GM10847 (cell line): ENCODE data around the gene NOL9.

ENCODE experiments used
- POLR2A ChIP-seq: IDR thresholded peaks from 2 replicates; pipeline ENCODE4 v1.6.1; 2011; ENCODE audit not compliant: insufficient read length; ENCODE audit errors: extremely low read depth

NOL9 gene

DNA sequence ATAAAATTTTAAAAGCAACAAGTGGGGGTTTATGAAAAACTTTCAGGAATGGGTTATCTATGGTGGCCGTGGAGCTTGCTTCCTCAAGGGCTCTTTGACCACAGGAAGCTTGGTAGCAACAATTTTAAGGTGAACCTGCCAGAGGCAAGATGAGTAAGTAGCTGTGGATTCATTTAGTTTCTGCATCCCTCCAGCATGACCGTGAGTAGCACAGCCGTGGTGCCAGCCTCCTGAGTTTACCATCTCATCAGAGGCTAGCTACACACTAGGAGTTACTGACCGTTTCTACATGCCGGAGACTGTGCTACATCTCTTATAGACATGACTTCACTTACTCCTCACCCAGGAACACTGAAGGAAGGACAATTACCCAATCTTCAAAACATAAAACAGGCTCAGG, 32.8 kb downstream of the NOL9 start:
- TF ChIP-seq POLR2A, result no peak

DNA sequence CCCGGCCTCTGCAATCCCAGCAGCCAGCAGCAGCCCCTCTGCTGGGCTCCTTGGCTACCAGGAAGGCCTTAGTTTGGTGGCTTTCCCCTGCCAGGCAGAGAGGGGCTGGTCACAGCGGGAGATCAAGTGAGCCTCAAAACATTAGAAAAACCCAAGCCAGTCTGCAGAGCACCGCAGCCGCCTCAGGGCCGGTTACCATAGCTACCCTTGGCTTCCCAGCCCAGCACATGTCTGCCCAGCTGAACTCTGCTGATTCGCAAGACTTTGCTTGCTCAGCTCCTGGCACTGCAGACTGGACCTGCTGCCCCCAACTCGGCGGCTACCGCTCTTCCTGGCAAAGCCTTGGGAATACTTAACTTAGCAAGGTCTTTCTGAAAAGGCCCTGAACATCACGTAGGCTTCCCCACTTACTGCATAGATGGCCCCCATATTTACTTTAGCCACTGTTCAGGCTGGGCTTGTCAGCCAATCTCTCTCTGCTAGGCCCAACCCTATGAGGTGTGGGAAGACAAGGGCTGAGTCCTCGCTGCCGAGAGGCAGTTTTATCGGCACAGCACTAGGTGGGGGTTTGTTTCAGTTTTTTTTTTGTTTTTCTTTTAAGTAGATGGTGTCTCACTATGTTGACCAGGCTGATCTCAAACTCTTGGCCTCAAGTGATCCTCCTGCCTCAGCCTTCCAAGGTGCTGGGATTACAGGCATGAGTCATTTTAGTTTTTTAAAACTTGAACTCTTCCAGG, 34.2 kb downstream of the NOL9 start:
- TF ChIP-seq POLR2A, result no peak

DNA sequence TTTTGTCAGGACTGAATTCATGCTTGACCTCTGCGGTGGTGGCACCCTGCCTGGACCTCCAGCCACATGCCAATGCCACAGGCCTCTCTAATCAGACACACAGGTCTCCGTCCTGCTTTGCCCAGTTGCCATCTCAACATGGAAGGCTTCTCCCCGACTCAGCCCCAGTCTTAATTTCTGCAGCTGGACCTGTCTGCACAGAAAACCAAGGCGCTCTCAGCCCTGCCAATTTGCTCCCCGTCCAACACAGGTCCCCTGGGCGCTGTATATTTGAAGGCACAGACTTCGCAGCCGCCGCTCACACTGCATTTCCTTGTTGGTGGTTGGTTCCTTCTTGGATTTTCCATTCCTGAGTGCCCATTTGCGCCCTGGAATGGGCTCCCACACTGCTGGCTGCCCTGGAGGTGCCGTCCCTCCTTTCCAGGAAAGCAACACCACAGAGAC, 34.8 kb downstream of the NOL9 start:
- no peak for TF ChIP-seq POLR2A

- TF ChIP-seq POLR2A, result no peak
Observed at GRCh38 chr1:6517435-6517851, 36.9 kb downstream of the NOL9 start.

DNA sequence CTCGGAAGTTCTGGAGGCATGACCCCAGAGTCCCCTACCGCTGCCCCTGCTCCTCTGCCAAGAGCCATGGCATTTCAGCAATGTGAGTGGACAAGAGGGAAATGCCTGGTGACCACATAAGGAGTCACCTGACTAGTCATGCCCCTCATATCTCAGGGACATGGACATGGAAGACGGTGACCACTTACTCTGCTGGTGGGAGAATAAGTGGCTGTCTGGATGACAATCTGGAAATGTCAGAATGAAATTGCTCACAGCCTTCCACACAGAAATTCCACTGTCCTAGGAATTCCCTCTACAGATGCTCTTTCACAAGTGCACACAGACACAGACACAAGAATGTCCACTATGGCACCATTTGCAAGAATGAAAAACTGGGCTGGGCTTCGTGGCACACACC, 38.5 kb downstream of the NOL9 start:
- TF ChIP-seq POLR2A, result no peak

GRCh38 chr1:6513320-6513801, 41.0 kb downstream of the NOL9 start:
- TF ChIP-seq POLR2A, result no peak

GRCh38 chr1:6512908-6513280, 41.4 kb downstream of the NOL9 start:
- TF ChIP-seq POLR2A, result no peak

DNA sequence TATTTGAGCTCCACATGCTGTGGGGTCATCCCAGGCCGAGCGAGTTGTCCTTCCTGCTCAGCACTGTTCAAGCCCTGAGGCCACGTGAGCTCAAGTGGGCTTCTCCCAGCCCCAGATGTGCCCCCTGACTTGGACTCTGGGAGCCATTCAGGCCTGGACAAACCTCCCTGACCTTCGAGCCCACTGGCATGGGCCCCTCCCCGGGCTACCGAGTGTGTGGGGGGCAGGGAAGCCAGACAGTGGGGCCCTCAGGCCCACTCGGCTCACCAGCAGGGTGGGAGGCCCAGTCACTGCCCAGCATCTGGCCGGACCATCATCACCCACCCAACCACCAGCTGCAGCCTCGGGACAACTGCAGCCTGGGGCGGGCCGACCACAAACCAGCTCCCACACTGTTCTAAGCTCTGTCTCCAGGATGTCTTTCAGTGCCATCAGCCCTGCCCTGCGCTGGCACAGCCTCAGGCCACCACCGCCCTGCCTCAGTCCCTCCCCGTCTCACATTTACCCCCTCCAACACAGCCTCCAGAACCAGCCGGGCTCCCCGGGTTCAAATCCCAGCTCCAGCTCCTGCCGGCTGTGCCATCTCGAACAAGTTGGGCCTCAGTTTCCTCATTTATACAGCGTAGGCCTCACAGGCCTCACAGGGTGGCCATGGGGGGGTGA, 41.9 kb downstream of the NOL9 start:
- no peak for TF ChIP-seq POLR2A

GRCh38 chr1:6511561-6512244, 42.6 kb downstream of the NOL9 start:
- TF ChIP-seq POLR2A, result no peak

GRCh38 chr1:6511056-6511455, 43.3 kb downstream of the NOL9 start:
- TF ChIP-seq POLR2A, result no peak

- TF ChIP-seq POLR2A, result no peak
Observed at GRCh38 chr1:6510493-6510892, 43.8 kb downstream of the NOL9 start.

DNA sequence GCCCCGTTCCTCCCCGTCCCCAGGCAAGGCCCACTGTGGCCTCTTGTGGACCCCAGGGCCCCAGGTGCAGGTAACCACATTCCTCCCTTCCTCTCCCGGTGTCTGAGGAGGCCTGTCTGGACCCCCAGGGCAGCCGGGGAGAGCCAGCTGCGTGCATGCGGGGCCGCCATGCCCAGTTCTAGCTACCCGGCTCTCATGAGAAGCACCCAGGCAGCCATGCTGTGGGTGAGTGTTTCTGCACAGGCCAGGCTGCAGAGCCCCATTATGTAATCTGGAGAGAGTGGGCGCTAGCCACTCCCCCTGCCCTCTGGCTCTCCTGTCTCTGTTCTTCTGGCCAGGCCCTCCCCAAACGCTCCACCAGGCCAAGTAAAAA, 44.4 kb downstream of the NOL9 start:
- no peak for TF ChIP-seq POLR2A

GRCh38 chr1:6509220-6509918, 44.9 kb downstream of the NOL9 start:
- TF ChIP-seq POLR2A, result no peak

- no peak for TF ChIP-seq POLR2A
Observed at GRCh38 chr1:6508816-6509189, 45.5 kb downstream of the NOL9 start.

DNA sequence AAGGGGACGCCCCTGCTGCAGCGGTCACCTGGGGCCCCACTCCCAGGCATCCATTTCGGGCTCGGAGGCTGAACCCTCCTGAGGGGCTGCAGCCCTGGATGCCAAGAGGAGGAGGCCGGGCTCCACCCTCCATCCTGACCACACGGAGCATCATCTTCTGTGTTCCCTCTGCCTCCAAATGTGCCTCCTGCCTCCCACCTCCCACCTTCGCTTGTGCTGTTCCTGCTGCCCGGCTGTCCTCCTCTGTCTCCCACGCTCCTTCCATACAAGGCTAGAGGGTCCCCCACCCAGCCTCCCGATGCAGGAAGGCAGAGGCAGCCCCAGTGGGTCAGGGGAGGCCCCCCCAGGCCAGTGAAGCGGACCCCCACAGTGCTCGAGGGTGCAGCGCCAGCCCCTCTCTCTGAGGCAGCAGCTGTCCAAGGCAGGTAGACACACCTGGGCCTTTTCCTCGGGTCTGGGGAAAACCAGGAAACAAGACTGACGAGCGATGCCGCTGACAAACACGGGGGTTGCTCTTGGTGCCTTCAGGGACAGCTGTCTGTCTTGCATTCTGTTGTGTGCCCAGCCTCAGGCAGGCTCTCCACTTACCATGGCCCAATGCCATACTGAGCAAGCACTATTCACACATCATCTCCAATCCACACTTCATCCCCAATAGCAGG, 46.0 kb downstream of the NOL9 start:
- no peak for TF ChIP-seq POLR2A

DNA sequence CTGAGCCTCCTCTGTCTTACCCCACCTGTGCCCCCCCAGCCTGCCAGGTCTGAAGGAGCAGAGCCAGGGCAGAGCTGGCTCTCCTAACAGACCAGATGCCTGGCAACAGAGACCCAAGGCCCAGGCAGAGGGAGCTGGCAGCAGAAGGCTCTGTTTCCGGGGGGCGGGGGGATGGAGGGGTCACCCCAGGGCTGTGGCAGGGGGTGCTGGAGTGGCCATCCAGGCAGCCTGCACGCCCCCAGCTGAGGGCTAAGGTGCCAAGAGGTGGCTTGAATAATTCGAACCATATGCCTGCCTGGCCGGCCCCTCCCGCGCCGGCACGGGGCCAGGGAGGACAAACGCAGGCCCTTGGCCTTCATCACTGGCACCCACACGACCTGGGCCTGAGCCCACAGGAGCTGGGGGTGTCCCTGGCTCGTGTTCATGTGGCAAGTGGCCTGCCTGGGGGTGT, 46.8 kb downstream of the NOL9 start:
- no peak for TF ChIP-seq POLR2A

DNA sequence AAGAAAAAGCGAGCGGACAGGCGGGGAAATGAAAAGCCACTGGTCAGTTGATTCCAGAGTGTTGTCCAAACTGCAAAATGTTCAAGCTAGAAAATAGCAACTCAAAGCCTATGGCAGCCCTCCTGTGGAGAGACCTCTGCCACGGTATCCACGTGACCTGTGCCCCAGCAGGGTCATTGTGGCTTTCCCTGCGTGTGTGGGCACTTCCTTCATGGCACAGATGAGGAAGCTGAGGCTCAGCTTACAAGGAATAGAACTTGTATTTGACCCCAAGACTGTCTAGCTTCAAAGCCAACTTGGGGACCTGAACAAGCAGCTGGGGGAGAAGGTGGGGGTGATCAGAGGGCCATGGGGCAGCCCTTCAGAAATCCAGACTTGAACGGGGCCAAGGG, 47.3 kb downstream of the NOL9 start:
- no peak for TF ChIP-seq POLR2A
